Measurements from ENCODE around the gene LRRC3C.
"Not testable (repeated sequence)": the region's sequence is repeated elsewhere in the genome, so short reads cannot be mapped to it uniquely, and the experiment has no call there.

LRRC3C gene

GRCh38 chr17:39927101-39927928, at the start of gene LRRC3C, which contains the start of gene ORMDL3:
LRRC3C (plus strand) TSS chr17:39927732; CDS start chr17:39941524, 13,792 bp downstream.
ORMDL3 (minus strand) TSS chr17:39927601; CDS start chr17:39924203, 3,398 bp downstream.
- peaks cover 38% of the 10 kb centered on the region for H3K36me3 Mint-ChIP-seq (ENCODE audit: low read depth)
- H3K27ac Mint-ChIP-seq = peak within 1 kb of the TSS; percentile 82
- intact Hi-C loops (cut with micrococcal nuclease) = loop anchor here (1.0 to 5.0 kb wide), 3 partner anchors 25 to 240 kb away; partner anchors contain the start of genes PGAP3 and PSMD3
- H3K9me3 Mint-ChIP-seq = no peaks in the 10 kb centered on the region
- H3K4me3 Mint-ChIP-seq = peak within 1 kb of the TSS; percentile 77
- H3K4me1 Mint-ChIP-seq (ENCODE audit: low read depth) = peaks cover 65% of the 10 kb centered on the region
- no peaks in the 10 kb centered on the region for H3K27me3 Mint-ChIP-seq

GRCh38 chr17:39886102-39886501, 41.4 kb upstream of the LRRC3C start:
- H3K4me3 Mint-ChIP-seq; H3K9me3 Mint-ChIP-seq; H3K4me1 Mint-ChIP-seq (ENCODE audit: low read depth); H3K27ac Mint-ChIP-seq; intact Hi-C loops (cut with micrococcal nuclease); H3K36me3 Mint-ChIP-seq (ENCODE audit: low read depth): not testable (repeated sequence)
- H3K27me3 Mint-ChIP-seq = peaks cover 38% of the 10 kb centered on the region

- Mint-ChIP-seq H3K4me3 (no peak overlapping the region), H3K4me1 (ENCODE audit: low read depth) (peaks cover 9% of the 10 kb centered on the region), H3K36me3 (ENCODE audit: low read depth) (no peaks in the 10 kb centered on the region), H3K27me3 (peaks cover 37% of the 10 kb centered on the region), H3K27ac (no peak overlapping the region), H3K9me3 (no peaks in the 10 kb centered on the region)
- intact Hi-C loops (cut with micrococcal nuclease) = no loop called here
These were observed 40.5 kb upstream of the LRRC3C start for GRCh38 chr17:39887078-39887477.

GRCh38 chr17:39889200-39889599, 38.3 kb upstream of the LRRC3C start:
- intact Hi-C loops (cut with micrococcal nuclease) = no loop called here
- Mint-ChIP-seq H3K4me1 (ENCODE audit: low read depth) (peaks cover 9% of the 10 kb centered on the region), H3K27me3 (peaks cover 42% of the 10 kb centered on the region), H3K9me3 (no peaks in the 10 kb centered on the region), H3K27ac (no peak overlapping the region), H3K36me3 (ENCODE audit: low read depth) (no peaks in the 10 kb centered on the region), H3K4me3 (no peak overlapping the region)

- Mint-ChIP-seq H3K4me3 (no peak overlapping the region), H3K4me1 (ENCODE audit: low read depth) (peaks cover 14% of the 10 kb centered on the region), H3K9me3 (no peaks in the 10 kb centered on the region), H3K27me3 (peaks cover 21% of the 10 kb centered on the region), H3K36me3 (ENCODE audit: low read depth) (no peaks in the 10 kb centered on the region), H3K27ac (no peak overlapping the region)
- intact Hi-C loops (cut with micrococcal nuclease) = no loop called here
These were observed 32.7 kb upstream of the LRRC3C start for GRCh38 chr17:39894681-39895376.

GRCh38 chr17:39898088-39898487, 29.4 kb upstream of the LRRC3C start:
- no peaks in the 10 kb centered on the region for H3K9me3 Mint-ChIP-seq
- no peak overlapping the region for H3K4me3 Mint-ChIP-seq
- H3K36me3 Mint-ChIP-seq (ENCODE audit: low read depth) = no peaks in the 10 kb centered on the region
- H3K27ac Mint-ChIP-seq = no peak overlapping the region
- H3K4me1 Mint-ChIP-seq (ENCODE audit: low read depth) = peaks cover 8% of the 10 kb centered on the region
- intact Hi-C loops (cut with micrococcal nuclease) = no loop called here
- H3K27me3 Mint-ChIP-seq = peaks cover 10% of the 10 kb centered on the region

GRCh38 chr17:39899215-39899614, 28.3 kb upstream of the LRRC3C start:
- no peak overlapping the region for H3K27ac Mint-ChIP-seq
- intact Hi-C loops (cut with micrococcal nuclease) = no loop called here

GRCh38 chr17:39902027-39902426, 25.5 kb upstream of the LRRC3C start:
- H3K9me3 Mint-ChIP-seq; H3K4me3 Mint-ChIP-seq; H3K27me3 Mint-ChIP-seq; H3K4me1 Mint-ChIP-seq (ENCODE audit: low read depth); H3K36me3 Mint-ChIP-seq (ENCODE audit: low read depth); intact Hi-C loops (cut with micrococcal nuclease); H3K27ac Mint-ChIP-seq: not testable (repeated sequence)

More at GRCh38 chr17:39899215-39899614, 28.3 kb upstream of the LRRC3C start:
- no peaks in the 10 kb centered on the region for H3K36me3 Mint-ChIP-seq (ENCODE audit: low read depth)
- H3K27me3 Mint-ChIP-seq = peaks cover 6% of the 10 kb centered on the region
- peaks cover 14% of the 10 kb centered on the region for H3K4me1 Mint-ChIP-seq (ENCODE audit: low read depth)
- no peak overlapping the region for H3K4me3 Mint-ChIP-seq
- H3K9me3 Mint-ChIP-seq = no peaks in the 10 kb centered on the region

GRCh38 chr17:39903158-39903884, 24.2 kb upstream of the LRRC3C start:
- H3K36me3 Mint-ChIP-seq (ENCODE audit: low read depth) = no peaks in the 10 kb centered on the region
- H3K4me1 Mint-ChIP-seq (ENCODE audit: low read depth) = peaks cover 9% of the 10 kb centered on the region
- intact Hi-C loops (cut with micrococcal nuclease) = no loop called here
- H3K9me3 Mint-ChIP-seq = no peaks in the 10 kb centered on the region
- H3K4me3 Mint-ChIP-seq = no peak overlapping the region
- peak overlapping the region; percentile 56 for H3K27ac Mint-ChIP-seq
- H3K27me3 Mint-ChIP-seq = peaks cover 4% of the 10 kb centered on the region

GRCh38 chr17:39904990-39905288, 22.6 kb upstream of the LRRC3C start:
- intact Hi-C loops (cut with micrococcal nuclease) = no loop called here
- Mint-ChIP-seq H3K27me3 (no peaks in the 10 kb centered on the region), H3K4me1 (ENCODE audit: low read depth) (peaks cover 9% of the 10 kb centered on the region), H3K4me3 (no peak overlapping the region), H3K27ac (peak overlapping the region; percentile 20), H3K9me3 (no peaks in the 10 kb centered on the region), H3K36me3 (ENCODE audit: low read depth) (peaks cover 6% of the 10 kb centered on the region)

GRCh38 chr17:39908789-39909352, 18.7 kb upstream of the LRRC3C start:
- peaks cover 10% of the 10 kb centered on the region for H3K36me3 Mint-ChIP-seq (ENCODE audit: low read depth)
- H3K27me3 Mint-ChIP-seq = no peaks in the 10 kb centered on the region
- no peaks in the 10 kb centered on the region for H3K4me1 Mint-ChIP-seq (ENCODE audit: low read depth)
- H3K9me3 Mint-ChIP-seq = no peaks in the 10 kb centered on the region
- intact Hi-C loops (cut with micrococcal nuclease) = no loop called here
- H3K4me3 Mint-ChIP-seq = no peak overlapping the region
- no peak overlapping the region for H3K27ac Mint-ChIP-seq

GRCh38 chr17:39913989-39914388, 13.5 kb upstream of the LRRC3C start:
- no peak overlapping the region for H3K4me3 Mint-ChIP-seq

GRCh38 chr17:39915559-39915958, 12.0 kb upstream of the LRRC3C start:
- H3K27ac Mint-ChIP-seq = no peak overlapping the region
- no peaks in the 10 kb centered on the region for H3K9me3 Mint-ChIP-seq
- no peaks in the 10 kb centered on the region for H3K27me3 Mint-ChIP-seq
- no peak overlapping the region for H3K4me3 Mint-ChIP-seq
- peaks cover 10% of the 10 kb centered on the region for H3K4me1 Mint-ChIP-seq (ENCODE audit: low read depth)
- H3K36me3 Mint-ChIP-seq (ENCODE audit: low read depth) = peaks cover 30% of the 10 kb centered on the region
- intact Hi-C loops (cut with micrococcal nuclease) = no loop called here

More at GRCh38 chr17:39913989-39914388, 13.5 kb upstream of the LRRC3C start:
- Mint-ChIP-seq H3K9me3 (no peaks in the 10 kb centered on the region), H3K36me3 (ENCODE audit: low read depth) (peaks cover 22% of the 10 kb centered on the region), H3K27me3 (no peaks in the 10 kb centered on the region), H3K4me1 (ENCODE audit: low read depth) (peaks cover 5% of the 10 kb centered on the region), H3K27ac (no peak overlapping the region)
- intact Hi-C loops (cut with micrococcal nuclease) = no loop called here

- Mint-ChIP-seq H3K9me3 (no peaks in the 10 kb centered on the region), H3K27me3 (no peaks in the 10 kb centered on the region), H3K36me3 (ENCODE audit: low read depth) (peaks cover 43% of the 10 kb centered on the region), H3K4me1 (ENCODE audit: low read depth) (peaks cover 23% of the 10 kb centered on the region), H3K4me3 (no peak overlapping the region), H3K27ac (no peak overlapping the region)
- intact Hi-C loops (cut with micrococcal nuclease) = no loop called here
These were observed 10.6 kb upstream of the LRRC3C start for GRCh38 chr17:39916918-39917317.

Measured in dendritic cell treated with granulocyte-macrophage colony-stimulating factor and Interleukin-4, amounts not matched to agents 40 ng/mL and 50 ng/mL, for 4 days (primary cell).